ENCODE results near the gene ID1.

The ID1 gene

DNA sequence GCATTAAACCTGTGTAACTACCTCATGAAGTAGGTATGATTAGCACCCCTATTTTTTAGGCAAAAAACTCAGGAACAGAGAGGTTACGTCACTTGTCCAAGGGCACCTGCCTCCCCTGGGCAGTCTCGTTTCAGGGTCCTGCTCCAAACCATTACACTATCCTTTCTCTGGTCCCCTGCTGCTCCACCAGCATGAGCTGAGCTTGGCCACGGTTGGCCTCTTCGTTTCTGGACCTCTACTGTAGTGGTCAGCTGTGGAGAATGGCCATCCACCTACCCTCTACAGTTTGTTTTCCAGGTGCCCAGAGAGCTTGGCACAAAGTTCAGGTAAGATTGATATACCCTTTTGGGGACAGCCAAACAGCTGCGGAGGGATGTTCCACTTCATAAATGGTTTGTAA lies 49.4 kb downstream of the ID1 start:
- TF ChIP-seq CTCF (IDR thresholded peaks at IDR 0.05; ENCODE audit: low read length, missing control alignments) = no peak
- DNase-seq (ENCODE audit: low read depth) = no peak
- H3K4me3 ChIP-seq (replicated peaks; ENCODE audit: low read depth, low read length) = no peak overlapping the region
